Measurements from ENCODE around the gene C12orf42. TPM values are rescaled to one million over a fixed set of nuclear protein-coding genes. Genes with fewer than 3 reads are reported as not detected.

The C12orf42 gene
- total RNA-seq, 1 experiment from 2014 or later, result 0.37 TPM

DNA sequence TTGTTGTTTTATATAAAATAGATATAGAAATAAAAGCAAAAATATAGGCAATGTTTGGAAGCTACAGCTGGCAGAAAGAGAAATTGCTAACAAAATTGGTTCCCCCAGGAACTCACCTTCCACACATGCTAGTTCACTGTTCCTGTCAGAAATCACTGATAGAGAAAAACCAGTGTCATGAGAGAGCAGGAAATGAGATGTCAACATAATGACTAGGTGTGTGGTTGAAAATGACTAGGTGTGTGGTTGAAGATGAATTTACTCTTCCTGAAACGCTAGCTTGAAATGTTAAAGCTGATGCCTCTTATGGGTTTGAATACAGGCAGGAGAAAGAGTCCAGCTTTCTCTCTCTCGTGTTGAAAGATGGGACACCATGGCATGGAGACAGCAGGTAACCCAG, 216.3 kb downstream of the C12orf42 start:
- no peak overlapping the region for H3K27ac Mint-ChIP-seq
- no peak for ATAC-seq

DNA sequence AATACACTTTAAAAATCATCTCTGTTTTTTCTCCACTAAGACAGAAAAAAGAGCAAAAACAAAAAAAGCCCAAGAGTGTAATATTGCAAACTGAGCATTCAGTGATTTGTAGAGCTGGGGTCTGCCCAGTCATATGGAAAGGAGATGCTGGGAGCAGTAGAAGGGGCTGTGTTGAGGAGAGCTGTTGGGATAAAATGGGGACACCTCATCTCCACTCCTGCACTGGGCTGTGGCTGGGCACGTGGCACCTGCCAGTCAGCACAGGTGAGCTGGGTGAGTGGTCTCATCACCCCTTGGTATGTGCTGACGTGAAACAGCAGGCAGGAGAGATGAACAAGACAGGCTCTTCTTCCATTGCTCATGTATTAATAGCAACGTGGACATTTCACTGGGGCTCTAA, 217.4 kb downstream of the C12orf42 start:
- Mint-ChIP-seq H3K4me1 (no peaks in the 10 kb centered on the region), H3K4me3 (no peak overlapping the region), H3K9me3 (no peaks in the 10 kb centered on the region), H3K27ac (no peak overlapping the region), H3K27me3 (ENCODE audit: low read depth) (no peaks in the 10 kb centered on the region), H3K36me3 (no peaks in the 10 kb centered on the region)
- ChIA-PET POLR2A (no interaction called here), CTCF (no interaction called here)
- DNase-seq (ENCODE audit: low spot score) (no peak), ATAC-seq (no peak)
- TF ChIP-seq, protein P1, sequence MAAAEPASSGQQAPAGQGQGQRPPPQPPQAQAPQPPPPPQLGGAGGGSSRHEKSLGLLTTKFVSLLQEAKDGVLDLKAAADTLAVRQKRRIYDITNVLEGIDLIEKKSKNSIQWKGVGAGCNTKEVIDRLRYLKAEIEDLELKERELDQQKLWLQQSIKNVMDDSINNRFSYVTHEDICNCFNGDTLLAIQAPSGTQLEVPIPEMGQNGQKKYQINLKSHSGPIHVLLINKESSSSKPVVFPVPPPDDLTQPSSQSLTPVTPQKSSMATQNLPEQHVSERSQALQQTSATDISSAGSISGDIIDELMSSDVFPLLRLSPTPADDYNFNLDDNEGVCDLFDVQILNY (CRISPR knock-in tag; IDR thresholded peaks at IDR 0.05), result no peak
- TF ChIP-seq, protein P2, sequence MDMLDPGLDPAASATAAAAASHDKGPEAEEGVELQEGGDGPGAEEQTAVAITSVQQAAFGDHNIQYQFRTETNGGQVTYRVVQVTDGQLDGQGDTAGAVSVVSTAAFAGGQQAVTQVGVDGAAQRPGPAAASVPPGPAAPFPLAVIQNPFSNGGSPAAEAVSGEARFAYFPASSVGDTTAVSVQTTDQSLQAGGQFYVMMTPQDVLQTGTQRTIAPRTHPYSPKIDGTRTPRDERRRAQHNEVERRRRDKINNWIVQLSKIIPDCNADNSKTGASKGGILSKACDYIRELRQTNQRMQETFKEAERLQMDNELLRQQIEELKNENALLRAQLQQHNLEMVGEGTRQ (CRISPR knock-in tag; IDR thresholded peaks at IDR 0.05), result no peak
- TF ChIP-seq, protein P3, sequence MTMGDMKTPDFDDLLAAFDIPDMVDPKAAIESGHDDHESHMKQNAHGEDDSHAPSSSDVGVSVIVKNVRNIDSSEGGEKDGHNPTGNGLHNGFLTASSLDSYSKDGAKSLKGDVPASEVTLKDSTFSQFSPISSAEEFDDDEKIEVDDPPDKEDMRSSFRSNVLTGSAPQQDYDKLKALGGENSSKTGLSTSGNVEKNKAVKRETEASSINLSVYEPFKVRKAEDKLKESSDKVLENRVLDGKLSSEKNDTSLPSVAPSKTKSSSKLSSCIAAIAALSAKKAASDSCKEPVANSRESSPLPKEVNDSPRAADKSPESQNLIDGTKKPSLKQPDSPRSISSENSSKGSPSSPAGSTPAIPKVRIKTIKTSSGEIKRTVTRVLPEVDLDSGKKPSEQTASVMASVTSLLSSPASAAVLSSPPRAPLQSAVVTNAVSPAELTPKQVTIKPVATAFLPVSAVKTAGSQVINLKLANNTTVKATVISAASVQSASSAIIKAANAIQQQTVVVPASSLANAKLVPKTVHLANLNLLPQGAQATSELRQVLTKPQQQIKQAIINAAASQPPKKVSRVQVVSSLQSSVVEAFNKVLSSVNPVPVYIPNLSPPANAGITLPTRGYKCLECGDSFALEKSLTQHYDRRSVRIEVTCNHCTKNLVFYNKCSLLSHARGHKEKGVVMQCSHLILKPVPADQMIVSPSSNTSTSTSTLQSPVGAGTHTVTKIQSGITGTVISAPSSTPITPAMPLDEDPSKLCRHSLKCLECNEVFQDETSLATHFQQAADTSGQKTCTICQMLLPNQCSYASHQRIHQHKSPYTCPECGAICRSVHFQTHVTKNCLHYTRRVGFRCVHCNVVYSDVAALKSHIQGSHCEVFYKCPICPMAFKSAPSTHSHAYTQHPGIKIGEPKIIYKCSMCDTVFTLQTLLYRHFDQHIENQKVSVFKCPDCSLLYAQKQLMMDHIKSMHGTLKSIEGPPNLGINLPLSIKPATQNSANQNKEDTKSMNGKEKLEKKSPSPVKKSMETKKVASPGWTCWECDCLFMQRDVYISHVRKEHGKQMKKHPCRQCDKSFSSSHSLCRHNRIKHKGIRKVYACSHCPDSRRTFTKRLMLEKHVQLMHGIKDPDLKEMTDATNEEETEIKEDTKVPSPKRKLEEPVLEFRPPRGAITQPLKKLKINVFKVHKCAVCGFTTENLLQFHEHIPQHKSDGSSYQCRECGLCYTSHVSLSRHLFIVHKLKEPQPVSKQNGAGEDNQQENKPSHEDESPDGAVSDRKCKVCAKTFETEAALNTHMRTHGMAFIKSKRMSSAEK (CRISPR knock-in tag; IDR thresholded peaks at IDR 0.05; ENCODE audit: borderline replicate concordance), result no peak
- TF ChIP-seq, protein P4, sequence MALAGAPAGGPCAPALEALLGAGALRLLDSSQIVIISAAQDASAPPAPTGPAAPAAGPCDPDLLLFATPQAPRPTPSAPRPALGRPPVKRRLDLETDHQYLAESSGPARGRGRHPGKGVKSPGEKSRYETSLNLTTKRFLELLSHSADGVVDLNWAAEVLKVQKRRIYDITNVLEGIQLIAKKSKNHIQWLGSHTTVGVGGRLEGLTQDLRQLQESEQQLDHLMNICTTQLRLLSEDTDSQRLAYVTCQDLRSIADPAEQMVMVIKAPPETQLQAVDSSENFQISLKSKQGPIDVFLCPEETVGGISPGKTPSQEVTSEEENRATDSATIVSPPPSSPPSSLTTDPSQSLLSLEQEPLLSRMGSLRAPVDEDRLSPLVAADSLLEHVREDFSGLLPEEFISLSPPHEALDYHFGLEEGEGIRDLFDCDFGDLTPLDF (CRISPR knock-in tag; IDR thresholded peaks at IDR 0.05), result no peak
- TF ChIP-seq ZNF396 (CRISPR knock-in tag; IDR thresholded peaks at IDR 0.05; ENCODE audit: borderline replicate concordance) (no peak), EMX1 (CRISPR knock-in tag; IDR thresholded peaks at IDR 0.05) (no peak), CREM (CRISPR knock-in tag; IDR thresholded peaks at IDR 0.05) (no peak), ZNF671 (CRISPR knock-in tag; IDR thresholded peaks at IDR 0.05) (no peak), OVOL2 (CRISPR knock-in tag; IDR thresholded peaks at IDR 0.05; ENCODE audit: borderline replicate concordance) (no peak)
- TF ChIP-seq, protein P5, sequence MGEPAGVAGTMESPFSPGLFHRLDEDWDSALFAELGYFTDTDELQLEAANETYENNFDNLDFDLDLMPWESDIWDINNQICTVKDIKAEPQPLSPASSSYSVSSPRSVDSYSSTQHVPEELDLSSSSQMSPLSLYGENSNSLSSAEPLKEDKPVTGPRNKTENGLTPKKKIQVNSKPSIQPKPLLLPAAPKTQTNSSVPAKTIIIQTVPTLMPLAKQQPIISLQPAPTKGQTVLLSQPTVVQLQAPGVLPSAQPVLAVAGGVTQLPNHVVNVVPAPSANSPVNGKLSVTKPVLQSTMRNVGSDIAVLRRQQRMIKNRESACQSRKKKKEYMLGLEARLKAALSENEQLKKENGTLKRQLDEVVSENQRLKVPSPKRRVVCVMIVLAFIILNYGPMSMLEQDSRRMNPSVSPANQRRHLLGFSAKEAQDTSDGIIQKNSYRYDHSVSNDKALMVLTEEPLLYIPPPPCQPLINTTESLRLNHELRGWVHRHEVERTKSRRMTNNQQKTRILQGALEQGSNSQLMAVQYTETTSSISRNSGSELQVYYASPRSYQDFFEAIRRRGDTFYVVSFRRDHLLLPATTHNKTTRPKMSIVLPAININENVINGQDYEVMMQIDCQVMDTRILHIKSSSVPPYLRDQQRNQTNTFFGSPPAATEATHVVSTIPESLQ (CRISPR knock-in tag; IDR thresholded peaks at IDR 0.05), result no peak

More for the DNA sequence above, 216.3 kb downstream of the C12orf42 start:
- Mint-ChIP-seq H3K4me1 (no peaks in the 10 kb centered on the region), H3K36me3 (no peaks in the 10 kb centered on the region), H3K9me3 (no peaks in the 10 kb centered on the region), H3K4me3 (no peak overlapping the region), H3K27me3 (ENCODE audit: low read depth) (no peaks in the 10 kb centered on the region)
- ChIA-PET CTCF (no interaction called here), POLR2A (no interaction called here)
- no peak for DNase-seq (ENCODE audit: low spot score)
- TF ChIP-seq, protein P6, sequence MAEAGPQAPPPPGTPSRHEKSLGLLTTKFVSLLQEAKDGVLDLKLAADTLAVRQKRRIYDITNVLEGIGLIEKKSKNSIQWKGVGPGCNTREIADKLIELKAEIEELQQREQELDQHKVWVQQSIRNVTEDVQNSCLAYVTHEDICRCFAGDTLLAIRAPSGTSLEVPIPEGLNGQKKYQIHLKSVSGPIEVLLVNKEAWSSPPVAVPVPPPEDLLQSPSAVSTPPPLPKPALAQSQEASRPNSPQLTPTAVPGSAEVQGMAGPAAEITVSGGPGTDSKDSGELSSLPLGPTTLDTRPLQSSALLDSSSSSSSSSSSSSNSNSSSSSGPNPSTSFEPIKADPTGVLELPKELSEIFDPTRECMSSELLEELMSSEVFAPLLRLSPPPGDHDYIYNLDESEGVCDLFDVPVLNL (CRISPR knock-in tag; IDR thresholded peaks at IDR 0.05; ENCODE audit: borderline replicate concordance, low read depth), result no peak
- TF ChIP-seq FOXP1 (CRISPR knock-in tag; IDR thresholded peaks at IDR 0.05; ENCODE audit: borderline replicate concordance) (no peak), NR3C1 (CRISPR knock-in tag; conservative IDR thresholded peaks at IDR 0.05; ENCODE audit: low read depth) (no peak), PRRX2 (CRISPR knock-in tag; IDR thresholded peaks at IDR 0.05) (no peak), ESRRA (CRISPR knock-in tag; IDR thresholded peaks at IDR 0.05; ENCODE audit: borderline replicate concordance) (no peak), SMAD3 (CRISPR knock-in tag; IDR thresholded peaks at IDR 0.05; ENCODE audit: borderline replicate concordance) (no peak), TCF7 (CRISPR knock-in tag; IDR thresholded peaks at IDR 0.05; ENCODE audit: low read depth) (no peak)
- TF ChIP-seq, protein P7, sequence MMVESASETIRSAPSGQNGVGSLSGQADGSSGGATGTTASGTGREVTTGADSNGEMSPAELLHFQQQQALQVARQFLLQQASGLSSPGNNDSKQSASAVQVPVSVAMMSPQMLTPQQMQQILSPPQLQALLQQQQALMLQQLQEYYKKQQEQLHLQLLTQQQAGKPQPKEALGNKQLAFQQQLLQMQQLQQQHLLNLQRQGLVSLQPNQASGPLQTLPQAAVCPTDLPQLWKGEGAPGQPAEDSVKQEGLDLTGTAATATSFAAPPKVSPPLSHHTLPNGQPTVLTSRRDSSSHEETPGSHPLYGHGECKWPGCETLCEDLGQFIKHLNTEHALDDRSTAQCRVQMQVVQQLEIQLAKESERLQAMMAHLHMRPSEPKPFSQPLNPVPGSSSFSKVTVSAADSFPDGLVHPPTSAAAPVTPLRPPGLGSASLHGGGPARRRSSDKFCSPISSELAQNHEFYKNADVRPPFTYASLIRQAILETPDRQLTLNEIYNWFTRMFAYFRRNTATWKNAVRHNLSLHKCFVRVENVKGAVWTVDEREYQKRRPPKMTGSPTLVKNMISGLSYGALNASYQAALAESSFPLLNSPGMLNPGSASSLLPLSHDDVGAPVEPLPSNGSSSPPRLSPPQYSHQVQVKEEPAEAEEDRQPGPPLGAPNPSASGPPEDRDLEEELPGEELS (CRISPR knock-in tag; IDR thresholded peaks at IDR 0.05), result no peak
- TF ChIP-seq, protein P8, sequence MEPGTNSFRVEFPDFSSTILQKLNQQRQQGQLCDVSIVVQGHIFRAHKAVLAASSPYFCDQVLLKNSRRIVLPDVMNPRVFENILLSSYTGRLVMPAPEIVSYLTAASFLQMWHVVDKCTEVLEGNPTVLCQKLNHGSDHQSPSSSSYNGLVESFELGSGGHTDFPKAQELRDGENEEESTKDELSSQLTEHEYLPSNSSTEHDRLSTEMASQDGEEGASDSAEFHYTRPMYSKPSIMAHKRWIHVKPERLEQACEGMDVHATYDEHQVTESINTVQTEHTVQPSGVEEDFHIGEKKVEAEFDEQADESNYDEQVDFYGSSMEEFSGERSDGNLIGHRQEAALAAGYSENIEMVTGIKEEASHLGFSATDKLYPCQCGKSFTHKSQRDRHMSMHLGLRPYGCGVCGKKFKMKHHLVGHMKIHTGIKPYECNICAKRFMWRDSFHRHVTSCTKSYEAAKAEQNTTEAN (CRISPR knock-in tag; IDR thresholded peaks at IDR 0.05), result no peak
- TF ChIP-seq, protein P9, sequence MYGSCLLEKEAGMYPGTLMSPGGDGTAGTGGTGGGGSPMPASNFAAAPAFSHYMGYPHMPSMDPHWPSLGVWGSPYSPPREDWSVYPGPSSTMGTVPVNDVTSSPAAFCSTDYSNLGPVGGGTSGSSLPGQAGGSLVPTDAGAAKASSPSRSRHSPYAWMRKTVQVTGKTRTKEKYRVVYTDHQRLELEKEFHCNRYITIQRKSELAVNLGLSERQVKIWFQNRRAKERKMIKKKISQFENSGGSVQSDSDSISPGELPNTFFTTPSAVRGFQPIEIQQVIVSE (CRISPR knock-in tag; IDR thresholded peaks at IDR 0.05; ENCODE audit: borderline replicate concordance), result no peak
